H1 (cell line): ENCODE results near the gene RBM6. TPM values are rescaled to one million over a fixed set of nuclear protein-coding genes. Genes with fewer than 3 reads are reported as not detected.

ENCODE experiments used
- CTCF ChIA-PET: fragments of 300-600 bp; sonication (Branson Sonifier 250); formaldehyde crosslinking; loops from one replicate; lab custom pipeline; 2021; ENCODE audit not compliant: partially characterized antibody; lab: Charles Lee
- POLR2A ChIA-PET: fragments of 300-600 bp; sonication (Branson Sonifier 250); formaldehyde crosslinking; loops from one replicate; lab custom pipeline; 2021; ENCODE audit warnings: inconsistent platforms; ENCODE audit not compliant: partially characterized antibody; lab: Charles Lee
- DNase-seq, 2 experiments: peaks; one replicate each; pipeline versions ENCODE4 v3.0.0 to v3.0.0-alpha.2; 2010 to 2022; ENCODE audit warnings: low spot score in 2 of 2, low read depth in 1 of 2, mixed read lengths in 1 of 2
- FAIRE-seq: peaks from 2 replicates; lab custom pipeline; 2011; peaks lifted over from hg19 to GRCh38; lab: Jason Lieb, UNC
- H2AFZ ChIP-seq: 2 replicates; pipeline ENCODE4 v1.8.1; 2012; ENCODE audit warnings: low read length, inconsistent platforms
- H2AK5ac ChIP-seq: 2 replicates; pipeline ENCODE4 v1.6.1; 2013; ENCODE audit warnings: low read depth, low read length
- H2BK120ac ChIP-seq: replicated peaks from 2 replicates; pipeline ENCODE3; 2013; ENCODE audit warnings: low read depth, low read length, inconsistent platforms
- H2BK12ac ChIP-seq: 2 replicates; pipeline ENCODE4 v1.6.1; 2013; ENCODE audit warnings: low read depth, low read length
- H2BK15ac ChIP-seq: 2 replicates; pipeline ENCODE4 v1.6.1; 2013; ENCODE audit warnings: low read length
- H2BK20ac ChIP-seq: 2 replicates; pipeline ENCODE4 v1.6.1; 2013; ENCODE audit warnings: low read length
- H2BK5ac ChIP-seq: 2 replicates; pipeline ENCODE4 v1.6.1; 2013; ENCODE audit warnings: low read depth, low read length
- H3K14ac ChIP-seq: 2 replicates; pipeline ENCODE4 v1.6.1; 2013; ENCODE audit warnings: inconsistent platforms; ENCODE audit not compliant: insufficient read length
- H3K18ac ChIP-seq: 2 replicates; pipeline ENCODE4 v1.6.1; 2013; ENCODE audit warnings: low read length; ENCODE audit errors: extremely low read depth
- H3K23ac ChIP-seq: 2 replicates; pipeline ENCODE4 v1.6.1; 2013; ENCODE audit warnings: inconsistent platforms; ENCODE audit not compliant: insufficient read length
- H3K23me2 ChIP-seq: 2 replicates; pipeline ENCODE4 v1.6.1; 2013; ENCODE audit warnings: low read depth, low read length
- H3K27ac ChIP-seq: 2 replicates; pipeline ENCODE4 v1.6.1; 2011; ENCODE audit warnings: low read depth, low read length, inconsistent platforms
- H3K27me3 ChIP-seq, 4 experiments: replicated peaks in 1 of 4; 1 replicate in 1 of 4; 2 replicates in 3 of 4; pipeline versions ENCODE4 v1.6.1 to v1.8.1; 2011 to 2013; ENCODE audit warnings: low read length in 3 of 4, mild to moderate bottlenecking in 3 of 4, inconsistent platforms in 2 of 4, mixed read lengths in 2 of 4, moderate library complexity in 1 of 4; ENCODE audit not compliant: control insufficient read depth in 3 of 4, insufficient read depth in 3 of 4; ENCODE audit errors: extremely low read depth in 1 of 4
- H3K36me3 ChIP-seq, 4 experiments: 2 replicates each; pipeline versions ENCODE4 v1.6.1 to v1.8.1; 2011 to 2013; ENCODE audit warnings: mild to moderate bottlenecking in 4 of 4, low read length in 3 of 4, moderate library complexity in 2 of 4, control low read depth in 1 of 4, inconsistent platforms in 1 of 4; ENCODE audit not compliant: insufficient read depth in 4 of 4, control insufficient read depth in 2 of 4
- H3K4ac ChIP-seq: replicated peaks from 2 replicates; pipeline ENCODE3; 2013; ENCODE audit warnings: low read length, low read depth, mixed read lengths, inconsistent platforms; ENCODE audit not compliant: insufficient read length
- H3K4me1 ChIP-seq, 4 experiments: replicated peaks in 1 of 4; 1 replicate in 1 of 4; 2 replicates in 3 of 4; pipeline versions ENCODE4 v1.6.1 to v1.8.1; 2011 to 2013; ENCODE audit warnings: low read length in 3 of 4, inconsistent platforms in 2 of 4, mixed read lengths in 1 of 4; ENCODE audit not compliant: insufficient read depth in 4 of 4, control insufficient read depth in 3 of 4
- H3K4me2 ChIP-seq, 2 experiments: 2 replicates each; pipeline versions ENCODE4 v1.6.1 to v1.8.1; 2011 to 2013; ENCODE audit warnings: low read depth in 2 of 2, low read length in 2 of 2, control low read depth in 1 of 2, inconsistent platforms in 1 of 2, mild to moderate bottlenecking in 1 of 2; ENCODE audit not compliant: insufficient read depth in 1 of 2
- H3K4me3 ChIP-seq, 4 experiments: fragments of 200-600, 300-600 bp in 1 of 4; sonication (generic), shearing (Covaris generic), sonication (Bioruptor Twin) in 1 of 4; 2 replicates each; pipeline versions ENCODE4 v1.5.1 to v1.8.1; 2011 to 2016; ENCODE audit warnings: low read length in 4 of 4, low read depth in 3 of 4, control low read depth in 2 of 4, inconsistent platforms in 2 of 4, mild to moderate bottlenecking in 2 of 4, mixed read lengths in 1 of 4, moderate library complexity in 1 of 4; ENCODE audit not compliant: insufficient read depth in 2 of 4; ENCODE audit errors: extremely low read depth in 1 of 4
- H3K56ac ChIP-seq: replicated peaks from 2 replicates; pipeline ENCODE3; 2013; ENCODE audit warnings: low read depth, mild to moderate bottlenecking, mixed read lengths, low read length, inconsistent platforms; ENCODE audit not compliant: insufficient read length
- H3K79me1 ChIP-seq: 2 replicates; pipeline ENCODE4 v1.6.1; 2013; ENCODE audit warnings: low read depth, low read length, control low read depth
- H3K79me2 ChIP-seq, 2 experiments: 2 replicates each; pipeline versions ENCODE4 v1.6.1 to v1.8.1; 2012 to 2013; ENCODE audit warnings: low read length in 2 of 2, mild to moderate bottlenecking in 2 of 2, inconsistent platforms in 1 of 2; ENCODE audit not compliant: insufficient read depth in 2 of 2, control insufficient read depth in 1 of 2
- H3K9ac ChIP-seq, 4 experiments: replicated peaks in 1 of 4; 1 replicate in 1 of 4; 2 replicates in 3 of 4; pipeline versions ENCODE4 v1.6.1 to v1.8.1; 2011 to 2013; ENCODE audit warnings: low read depth in 3 of 4, low read length in 3 of 4, control low read depth in 2 of 4, mild to moderate bottlenecking in 2 of 4, moderate library complexity in 2 of 4, inconsistent platforms in 1 of 4; ENCODE audit errors: extremely low read depth in 1 of 4
- H3K9me3 ChIP-seq, 2 experiments: 2 replicates each; pipeline versions ENCODE4 v1.6.1 to v1.8.1; 2012 to 2013; ENCODE audit warnings: mild to moderate bottlenecking in 2 of 2, moderate library complexity in 2 of 2, control low read depth in 1 of 2, inconsistent platforms in 1 of 2, low read depth in 1 of 2, low read length in 1 of 2, mixed read lengths in 1 of 2; ENCODE audit not compliant: insufficient read depth in 2 of 2
- H4K20me1 ChIP-seq, 2 experiments: replicated peaks in 1 of 2; 2 replicates each; pipeline versions ENCODE3 to v1.8.1; 2011 to 2013; ENCODE audit warnings: inconsistent platforms in 2 of 2, low read length in 2 of 2, mild to moderate bottlenecking in 1 of 2; ENCODE audit not compliant: insufficient read depth in 2 of 2, control insufficient read depth in 1 of 2
- H4K5ac ChIP-seq: 2 replicates; pipeline ENCODE4 v1.6.1; 2013; ENCODE audit warnings: low read length, low read depth, mixed read lengths, inconsistent platforms; ENCODE audit not compliant: insufficient read length
- H4K8ac ChIP-seq: 2 replicates; pipeline ENCODE4 v1.8.0; 2013; ENCODE audit warnings: mild to moderate bottlenecking, moderate library complexity, low read length, inconsistent platforms; ENCODE audit not compliant: insufficient read depth; ENCODE audit errors: extremely low read depth
- H4K91ac ChIP-seq: replicated peaks from 2 replicates; pipeline ENCODE3; 2013; ENCODE audit warnings: low read length, mixed read lengths, inconsistent platforms; ENCODE audit not compliant: insufficient read length
- BACH1 ChIP-seq: IDR thresholded peaks from 2 replicates; pipeline ENCODE4 v1.6.1; 2012; ENCODE audit warnings: low read length, improper control_type of control experiment
- CREB1 ChIP-seq: IDR thresholded peaks from 2 replicates; pipeline ENCODE4 v1.6.1; 2012; ENCODE audit warnings: inconsistent platforms
- EGR1 ChIP-seq: IDR thresholded peaks from 2 replicates; pipeline ENCODE4 v1.6.1; 2011; ENCODE audit warnings: low read depth, low read length, borderline replicate concordance
- KDM4A ChIP-seq: IDR thresholded peaks from one replicate; pipeline ENCODE4 v1.7.1; 2012; ENCODE audit warnings: low read depth, mild to moderate bottlenecking, moderate library complexity, low read length, inconsistent platforms; ENCODE audit not compliant: severe bottlenecking
- POLR2AphosphoS5 ChIP-seq: IDR thresholded peaks from 2 replicates; pipeline ENCODE4 v1.6.1; 2011; ENCODE audit warnings: low read depth, low read length
- POU5F1 ChIP-seq: IDR thresholded peaks from 2 replicates; pipeline ENCODE4 v1.6.1; 2011; ENCODE audit warnings: low read depth, mild to moderate bottlenecking, low read length, moderate library complexity
- RNF2 ChIP-seq: fragments of 200-900, 300-1000 bp; sonication (generic); IDR thresholded peaks from 2 replicates; pipeline ENCODE4 v1.7.1; 2016; ENCODE audit warnings: borderline replicate concordance, low read depth, mild to moderate bottlenecking, antibody characterized with exemption, low read length; ENCODE audit not compliant: poor library complexity, severe bottlenecking; ENCODE audit errors: missing control alignments
- SAP30 ChIP-seq: fragments of 300-600 bp; sonication (generic); IDR thresholded peaks from 2 replicates; pipeline ENCODE4 v1.7.1; 2012; ENCODE audit warnings: low read length, moderate library complexity, mild to moderate bottlenecking, inconsistent platforms; ENCODE audit not compliant: insufficient read depth, insufficient replicate concordance
- SIN3A ChIP-seq, 2 experiments: IDR thresholded peaks in 1 of 2; conservative IDR thresholded peaks in 1 of 2; 2 replicates each; pipeline ENCODE4 v1.6.1; 2011 to 2012; ENCODE audit warnings: low read length in 2 of 2, improper control_type of control experiment in 1 of 2, low read depth in 1 of 2, mild to moderate bottlenecking in 1 of 2
- YY1 ChIP-seq: IDR thresholded peaks from 2 replicates; pipeline ENCODE4 v1.6.1; 2011; ENCODE audit warnings: low read depth, mild to moderate bottlenecking, low read length
- WGBS, 2 experiments: shearing (Covaris generic) in 1 of 2; methylation state at CpG; one replicate each; pipeline versions ENCODE4 v1.1.6 to v1.1.7; 2013 to 2015; ENCODE audit warnings: low lambda C conversion rate in 2 of 2, mixed read lengths in 2 of 2, inconsistent platforms in 1 of 2, low coverage in 1 of 2, missing lambda C conversion rate in 1 of 2; ENCODE audit not compliant: insufficient replicate concordance in 2 of 2, insufficient coverage in 1 of 2, insufficient read length in 1 of 2; ENCODE audit errors: extremely low coverage in 1 of 2, missing lambda C conversion rate in 1 of 2; 5-methylcytosine and 5-hydroxymethylcytosine counted together
- polyA plus RNA-seq, 7 experiments: library from polyadenylated mRNA; depleted of rRNA in 3 of 7; stranded (reverse) in 5 of 7; unstranded in 2 of 7; fragments of >200 nt in 5 of 7; fragments of 200-250 nt in 2 of 7; gene quantifications; 1 replicate in 5 of 7; 2 replicates in 1 of 7; 4 replicates in 1 of 7; pipeline versions ENCODE4 v1.2.1 to v1.2.3, GENCODE V29; 2011 to 2013; ENCODE audit warnings: missing spikeins in 2 of 7, mixed read lengths in 2 of 7
- total RNA-seq: library from RNA; stranded (reverse); fragmentation: NEBNext Ultra II Directional; extraction: Animal tissue kit (Norgen Biotek cat#: 25700); gene quantifications from 2 replicates; pipeline ENCODE4 v1.2.1, GENCODE V29; 2021

RBM6 gene
- total and polyA plus RNA-seq, 2 of the 8 experiments (the other 6 are each of a cell fraction or from before 2014, with no cell fraction given), result 30.6 to 80.1 TPM

DNA sequence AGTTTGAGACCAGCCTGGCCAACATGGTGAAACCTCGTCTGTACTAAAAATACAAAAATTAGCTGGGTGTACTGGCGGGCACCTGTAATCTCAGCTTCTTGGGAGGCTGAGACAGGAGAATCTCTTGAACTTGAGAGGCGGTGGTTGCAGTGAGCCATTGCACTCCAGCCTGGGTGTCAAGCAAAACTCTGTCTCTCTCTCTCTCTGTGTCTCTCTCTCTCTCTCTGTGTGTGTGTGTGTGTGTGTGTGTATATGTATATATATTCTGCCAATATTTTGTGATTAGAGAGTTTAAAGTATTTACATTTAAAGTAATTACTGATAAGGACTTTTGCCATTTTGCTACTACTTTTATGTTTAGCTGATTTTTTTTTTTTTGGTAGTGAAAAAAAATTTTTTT is 15.7 kb downstream of the RBM6 start:
- POLR2A ChIA-PET, result interaction anchor here (0.6 to 1.9 kb wide), 5 partner anchors 9 to 548 kb away, joined by 3 to 7 read pairs (median 3); partner anchors contain the start of genes MON1A and RBM6
- H3K4me3 ChIP-seq, result no peak overlapping the region
- H3K27ac ChIP-seq, result no peak overlapping the region
- H2AFZ ChIP-seq, result no peak overlapping the region
- no peak overlapping the region for H4K91ac ChIP-seq
- no peak overlapping the region for H3K4ac ChIP-seq
- no peaks in the 10 kb centered on the region for H3K4me1 ChIP-seq
- no peak overlapping the region for H2BK15ac ChIP-seq
- peaks cover 4 to 78% of the 10 kb centered on the region in 2 experiments; a peak in 3 of 4 replicates for H3K79me2 ChIP-seq
- H3K18ac ChIP-seq, result no peak overlapping the region
- H2BK5ac ChIP-seq, result no peak overlapping the region
- no peak for DNase-seq
- H3K9me3 ChIP-seq, result no peaks in the 10 kb centered on the region
- FAIRE-seq, result no peak
- H2BK12ac ChIP-seq, result no peak overlapping the region
- H3K56ac ChIP-seq, result no peak overlapping the region
- H2AK5ac ChIP-seq, result no peak overlapping the region
- no peaks in the 10 kb centered on the region for H3K36me3 ChIP-seq
- TF ChIP-seq KDM4A, result no peak
- no peak for TF ChIP-seq BACH1
- no peak for TF ChIP-seq POLR2AphosphoS5
- TF ChIP-seq YY1, result no peak
- TF ChIP-seq SIN3A (conservative IDR thresholded peaks at IDR 0.05 in 1 of 2, IDR thresholded peaks at IDR 0.05 in 1 of 2; ENCODE audit: low read depth in 1 of 2, low read length in 2 of 2), result no peak
- no peak for TF ChIP-seq CREB1
- no peak for TF ChIP-seq EGR1
- no peak for TF ChIP-seq SAP30
- no peak for TF ChIP-seq POU5F1
- TF ChIP-seq RNF2, result no peak
- H3K79me1 ChIP-seq, result peaks cover 8% of the 10 kb centered on the region; the same call in 1 of the 2 replicates
- no peaks in the 10 kb centered on the region for H3K23me2 ChIP-seq
- 97% methylated on average over 3 of the region's 3 CpGs; no CpG with 5 or more reads in 1 of the 2 experiments for WGBS, 2 experiments
- no peak overlapping the region for H3K4me2 ChIP-seq
- no peak overlapping the region for H3K23ac ChIP-seq
- H3K27me3 ChIP-seq, result no peaks in the 10 kb centered on the region
- CTCF ChIA-PET, result interaction anchor here (0.9 kb wide), 1 partner anchor 47 kb away, joined by 5 read pairs; no protein-coding TSS in a partner anchor
- H3K14ac ChIP-seq, result no peak overlapping the region
- no peak overlapping the region for H2BK120ac ChIP-seq
- no peak overlapping the region for H4K8ac ChIP-seq
- no peak overlapping the region for H4K5ac ChIP-seq
- peaks cover 0 to 5% of the 10 kb centered on the region in 2 experiments for H4K20me1 ChIP-seq
- H3K9ac ChIP-seq, result no peak overlapping the region
- H2BK20ac ChIP-seq, result no peak overlapping the region
